HepG2 (cell line): ENCODE data around the gene RFFL. TPM values are rescaled to one million over a fixed set of nuclear protein-coding genes. Genes with fewer than 3 reads are reported as not detected.

Source experiments
- AGO1 ChIP-seq: fragments of 200-400 bp; formaldehyde crosslinking; IDR thresholded peaks from 2 replicates; pipeline ENCODE4 v1.6.1; 2017; ENCODE audit warnings: mild to moderate bottlenecking, low read depth, low read length, moderate library complexity; ENCODE audit not compliant: poor library complexity, severe bottlenecking
- CSRNP2 ChIP-seq: sonication (generic); formaldehyde crosslinking; conservative IDR thresholded peaks from 2 replicates; pipeline ENCODE4 v1.8.0; 2022; ENCODE audit warnings: low read depth, missing genetic modification reagents
- ETV6 ChIP-seq: sonication (generic); formaldehyde crosslinking; conservative IDR thresholded peaks from 2 replicates; pipeline ENCODE4 v1.4.0; 2020; ENCODE audit warnings: missing genetic modification reagents
- LBX2 ChIP-seq: sonication (generic); formaldehyde crosslinking; IDR thresholded peaks from 2 replicates; pipeline ENCODE4 v1.5.0; 2020; ENCODE audit warnings: missing genetic modification reagents, mild to moderate bottlenecking, borderline replicate concordance
- PAF1 ChIP-seq: IDR thresholded peaks from 2 replicates; pipeline ENCODE4 v1.6.1; 2016; ENCODE audit warnings: missing genetic modification reagents, missing compliant biosample characterization
- RFX1 ChIP-seq: fragments of 450-650 bp; IDR thresholded peaks from 2 replicates; pipeline ENCODE4 v1.6.1; 2017
- TARDBP ChIP-seq: sonication (generic); formaldehyde crosslinking; IDR thresholded peaks from 2 replicates; pipeline ENCODE4 v1.8.0; 2022; ENCODE audit warnings: mild to moderate bottlenecking, missing genetic modification reagents
- XRCC5 ChIP-seq: fragments of 200-400 bp; formaldehyde crosslinking; optimal IDR thresholded peaks from 2 replicates; pipeline ENCODE3; 2017; ENCODE audit warnings: mild to moderate bottlenecking, low read length
- ZNF761 ChIP-seq: sonication (generic); formaldehyde crosslinking; conservative IDR thresholded peaks from 2 replicates; pipeline ENCODE4 v1.4.0; 2020; ENCODE audit warnings: mild to moderate bottlenecking, missing genetic modification reagents
- polyA plus RNA-seq, 8 experiments: library from polyadenylated mRNA; depleted of rRNA in 3 of 8; stranded (reverse) in 7 of 8; unstranded in 1 of 8; fragments of >200 nt; fragmentation: Illumina TruSeq in 4 of 8; extraction: Trizol in 4 of 8; gene quantifications; 2 replicates each; pipeline versions ENCODE4 v1.2.1 to v1.2.3, GENCODE V29; 2011 to 2016; ENCODE audit warnings: low read depth in 4 of 8, missing spikeins in 1 of 8, mixed read lengths in 1 of 8; ENCODE audit not compliant: insufficient read depth in 1 of 8
- total RNA-seq, 5 experiments: library from RNA; depleted of rRNA; stranded (reverse); fragments of >200 nt; fragmentation: Illumina TruSeq; extraction: Trizol; gene quantifications; 2 replicates each; pipeline ENCODE4 v1.2.3, GENCODE V29; 2016; ENCODE audit warnings: low read depth in 1 of 5
- TF ChIP-seq, protein P1 (sequence below): sonication (generic); formaldehyde crosslinking; IDR thresholded peaks from 2 replicates; pipeline ENCODE4 v1.8.1; 2022; ENCODE audit warnings: mild to moderate bottlenecking, missing genetic modification reagents
- TF ChIP-seq, protein P2 (sequence below): sonication (generic); formaldehyde crosslinking; IDR thresholded peaks from 2 replicates; pipeline ENCODE4; 2020; ENCODE audit warnings: missing genetic modification reagents, mild to moderate bottlenecking, borderline replicate concordance
- TF ChIP-seq, protein P3 (sequence below): sonication (generic); formaldehyde crosslinking; IDR thresholded peaks from 2 replicates; pipeline ENCODE4 v1.5.1; 2020; ENCODE audit warnings: mild to moderate bottlenecking, moderate library complexity, missing genetic modification reagents
- TF ChIP-seq, protein P4 (sequence below), 2 experiments: sonication (generic) in 1 of 2; formaldehyde crosslinking in 1 of 2; IDR thresholded peaks; 2 replicates each; pipeline versions ENCODE4 v1.5.1 to v1.6.1; 2011 to 2020; ENCODE audit warnings: borderline replicate concordance in 1 of 2, low read depth in 1 of 2, low read length in 1 of 2, mild to moderate bottlenecking in 1 of 2, missing genetic modification reagents in 1 of 2, moderate library complexity in 1 of 2

RFFL gene
- total and polyA plus RNA-seq, 2 of the 13 experiments (the other 11 are each of a cell fraction or from before 2014, with no cell fraction given): 24.3 to 48.6 TPM

GRCh38 chr17:34998205-34998604 is 65.3 kb downstream of the RFFL start (continued):
- TF ChIP-seq LBX2 (CRISPR knock-in tag) (no peak), AGO1 (no peak), PAF1 (CRISPR knock-in tag) (no peak), TARDBP (CRISPR knock-in tag) (no peak), ETV6 (CRISPR knock-in tag) (no peak), XRCC5 (peak; percentile 41), ZNF761 (CRISPR knock-in tag) (no peak), RFX1 (no peak), CSRNP2 (CRISPR knock-in tag) (no peak)
- TF ChIP-seq, protein P1, sequence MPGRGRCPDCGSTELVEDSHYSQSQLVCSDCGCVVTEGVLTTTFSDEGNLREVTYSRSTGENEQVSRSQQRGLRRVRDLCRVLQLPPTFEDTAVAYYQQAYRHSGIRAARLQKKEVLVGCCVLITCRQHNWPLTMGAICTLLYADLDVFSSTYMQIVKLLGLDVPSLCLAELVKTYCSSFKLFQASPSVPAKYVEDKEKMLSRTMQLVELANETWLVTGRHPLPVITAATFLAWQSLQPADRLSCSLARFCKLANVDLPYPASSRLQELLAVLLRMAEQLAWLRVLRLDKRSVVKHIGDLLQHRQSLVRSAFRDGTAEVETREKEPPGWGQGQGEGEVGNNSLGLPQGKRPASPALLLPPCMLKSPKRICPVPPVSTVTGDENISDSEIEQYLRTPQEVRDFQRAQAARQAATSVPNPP (CRISPR knock-in tag): no peak
- TF ChIP-seq, protein P2, sequence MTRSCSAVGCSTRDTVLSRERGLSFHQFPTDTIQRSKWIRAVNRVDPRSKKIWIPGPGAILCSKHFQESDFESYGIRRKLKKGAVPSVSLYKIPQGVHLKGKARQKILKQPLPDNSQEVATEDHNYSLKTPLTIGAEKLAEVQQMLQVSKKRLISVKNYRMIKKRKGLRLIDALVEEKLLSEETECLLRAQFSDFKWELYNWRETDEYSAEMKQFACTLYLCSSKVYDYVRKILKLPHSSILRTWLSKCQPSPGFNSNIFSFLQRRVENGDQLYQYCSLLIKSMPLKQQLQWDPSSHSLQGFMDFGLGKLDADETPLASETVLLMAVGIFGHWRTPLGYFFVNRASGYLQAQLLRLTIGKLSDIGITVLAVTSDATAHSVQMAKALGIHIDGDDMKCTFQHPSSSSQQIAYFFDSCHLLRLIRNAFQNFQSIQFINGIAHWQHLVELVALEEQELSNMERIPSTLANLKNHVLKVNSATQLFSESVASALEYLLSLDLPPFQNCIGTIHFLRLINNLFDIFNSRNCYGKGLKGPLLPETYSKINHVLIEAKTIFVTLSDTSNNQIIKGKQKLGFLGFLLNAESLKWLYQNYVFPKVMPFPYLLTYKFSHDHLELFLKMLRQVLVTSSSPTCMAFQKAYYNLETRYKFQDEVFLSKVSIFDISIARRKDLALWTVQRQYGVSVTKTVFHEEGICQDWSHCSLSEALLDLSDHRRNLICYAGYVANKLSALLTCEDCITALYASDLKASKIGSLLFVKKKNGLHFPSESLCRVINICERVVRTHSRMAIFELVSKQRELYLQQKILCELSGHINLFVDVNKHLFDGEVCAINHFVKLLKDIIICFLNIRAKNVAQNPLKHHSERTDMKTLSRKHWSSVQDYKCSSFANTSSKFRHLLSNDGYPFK (CRISPR knock-in tag): no peak
- TF ChIP-seq, protein P3, sequence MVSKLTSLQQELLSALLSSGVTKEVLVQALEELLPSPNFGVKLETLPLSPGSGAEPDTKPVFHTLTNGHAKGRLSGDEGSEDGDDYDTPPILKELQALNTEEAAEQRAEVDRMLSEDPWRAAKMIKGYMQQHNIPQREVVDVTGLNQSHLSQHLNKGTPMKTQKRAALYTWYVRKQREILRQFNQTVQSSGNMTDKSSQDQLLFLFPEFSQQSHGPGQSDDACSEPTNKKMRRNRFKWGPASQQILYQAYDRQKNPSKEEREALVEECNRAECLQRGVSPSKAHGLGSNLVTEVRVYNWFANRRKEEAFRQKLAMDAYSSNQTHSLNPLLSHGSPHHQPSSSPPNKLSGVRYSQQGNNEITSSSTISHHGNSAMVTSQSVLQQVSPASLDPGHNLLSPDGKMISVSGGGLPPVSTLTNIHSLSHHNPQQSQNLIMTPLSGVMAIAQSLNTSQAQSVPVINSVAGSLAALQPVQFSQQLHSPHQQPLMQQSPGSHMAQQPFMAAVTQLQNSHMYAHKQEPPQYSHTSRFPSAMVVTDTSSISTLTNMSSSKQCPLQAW (CRISPR knock-in tag): no peak
- TF ChIP-seq, protein P4, sequence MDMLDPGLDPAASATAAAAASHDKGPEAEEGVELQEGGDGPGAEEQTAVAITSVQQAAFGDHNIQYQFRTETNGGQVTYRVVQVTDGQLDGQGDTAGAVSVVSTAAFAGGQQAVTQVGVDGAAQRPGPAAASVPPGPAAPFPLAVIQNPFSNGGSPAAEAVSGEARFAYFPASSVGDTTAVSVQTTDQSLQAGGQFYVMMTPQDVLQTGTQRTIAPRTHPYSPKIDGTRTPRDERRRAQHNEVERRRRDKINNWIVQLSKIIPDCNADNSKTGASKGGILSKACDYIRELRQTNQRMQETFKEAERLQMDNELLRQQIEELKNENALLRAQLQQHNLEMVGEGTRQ (IDR thresholded peaks at IDR 0.05; ENCODE audit: low read depth, low read length): no peak
- TF ChIP-seq, protein P4 (CRISPR knock-in tag; IDR thresholded peaks at IDR 0.05; ENCODE audit: borderline replicate concordance): no peak
- TF ChIP-seq, all 625 proteins: peak for 24
